Activated CD4-positive, alpha-beta T cell treated with anti-CD3 and anti-CD28 coated beads, Interleukin-2, amount 50 U/mL, for 4 hours (primary cell): ENCODE measurements around the gene FRAT2.
"Not testable (repeated sequence)": the region's sequence is repeated elsewhere in the genome, so short reads cannot be mapped to it uniquely, and the experiment has no call there.

Experiments used
- DNase-seq, 2 experiments: peaks; one replicate each; pipeline ENCODE4 v3.0.0-alpha.2; 2020

Gene FRAT2

DNA sequence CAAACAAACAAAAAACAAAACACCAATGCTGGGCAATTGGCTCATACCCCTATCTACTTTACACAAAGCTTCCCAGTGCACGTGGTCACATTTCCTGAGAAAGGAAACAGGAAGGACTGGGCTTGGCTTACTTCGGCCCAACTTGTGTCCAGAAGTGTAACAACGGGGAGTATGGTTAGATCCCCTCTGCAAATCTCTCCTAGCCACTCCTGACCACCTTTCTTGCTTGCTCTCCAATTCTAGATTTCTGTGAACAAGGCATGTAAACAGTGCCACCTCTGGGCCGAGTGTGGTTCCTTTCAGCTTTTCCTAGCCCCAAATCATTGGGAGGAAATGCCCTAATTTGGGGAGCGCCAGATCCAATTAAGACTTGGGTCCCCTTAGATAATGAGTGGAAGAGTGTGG, 21.0 kb upstream of the FRAT2 start:
- no peak for DNase-seq

DNA sequence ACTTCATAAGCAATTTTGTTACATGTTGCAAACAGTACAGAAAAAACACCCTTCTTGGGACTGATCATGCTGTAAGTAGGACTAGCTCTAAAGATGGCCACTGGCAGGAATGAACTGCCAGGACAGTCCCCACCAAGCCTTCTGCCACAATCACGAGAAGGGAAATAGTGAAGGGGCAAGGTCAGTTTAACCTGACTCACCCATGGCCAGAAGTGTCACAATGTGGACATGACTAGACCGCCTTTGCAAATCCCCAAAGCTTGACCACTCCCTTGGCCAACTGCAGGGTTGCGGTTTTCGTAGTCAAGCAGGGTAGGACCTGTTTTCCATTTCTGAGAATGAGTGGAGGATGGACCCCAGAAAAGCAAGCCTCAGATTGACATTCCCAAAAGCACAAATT, 19.4 kb upstream of the FRAT2 start:
- no peak for DNase-seq

DNA sequence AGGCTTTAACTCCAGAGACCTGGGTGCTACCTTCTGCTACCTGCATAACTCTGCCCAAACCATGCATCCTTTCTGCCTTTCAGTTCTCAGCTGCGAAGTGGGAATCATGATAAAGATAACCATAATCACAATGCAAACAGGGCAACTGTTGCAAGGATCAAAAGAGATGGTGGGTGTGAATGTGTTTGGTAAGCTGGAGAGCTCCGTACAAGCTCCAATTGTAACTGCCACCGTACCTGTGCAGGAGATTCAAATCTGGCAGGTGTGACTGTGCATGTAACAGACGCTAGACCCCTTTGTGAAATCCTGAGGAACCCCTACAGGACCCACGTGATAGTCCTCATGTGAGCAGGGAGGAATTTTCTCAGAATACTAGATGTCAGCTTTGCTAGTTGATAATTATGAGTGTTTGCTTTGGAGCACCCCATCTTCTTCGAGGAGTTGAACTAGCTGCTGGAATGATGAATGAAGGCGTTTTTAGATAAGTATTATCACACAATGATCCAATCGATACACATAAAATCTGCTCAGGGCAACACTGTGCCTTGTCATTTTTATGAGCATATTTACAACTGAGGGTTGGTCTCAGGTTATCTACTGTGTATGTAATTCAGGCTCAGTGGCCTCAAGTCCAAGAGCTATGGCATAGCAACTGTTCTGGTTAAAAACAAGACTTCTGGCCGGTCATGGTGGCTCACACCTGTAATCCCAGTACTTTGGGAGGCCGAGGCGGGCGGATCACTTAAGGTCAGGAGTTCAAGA, 15.4 kb upstream of the FRAT2 start:
- no peak for DNase-seq

DNA sequence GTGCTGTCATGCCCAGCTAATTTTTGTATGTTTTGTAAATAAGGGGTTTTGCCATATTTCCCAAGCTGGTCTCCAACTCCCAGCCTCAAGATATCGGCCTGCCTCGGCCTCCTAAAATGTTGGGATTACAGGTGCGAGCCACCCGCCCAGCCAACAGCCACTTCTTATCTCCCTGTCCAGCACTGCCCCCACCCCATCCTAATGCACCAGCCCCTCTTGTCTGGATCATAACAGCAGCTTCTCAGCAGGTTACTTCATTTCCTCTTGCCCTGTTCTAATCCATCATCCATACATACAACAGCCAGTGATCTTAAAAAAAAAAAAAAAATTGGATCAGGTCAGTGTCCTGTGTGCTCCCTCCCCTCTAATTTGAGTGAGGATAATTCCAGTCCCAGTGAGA, 12.8 kb upstream of the FRAT2 start:
- no peak for DNase-seq

DNA sequence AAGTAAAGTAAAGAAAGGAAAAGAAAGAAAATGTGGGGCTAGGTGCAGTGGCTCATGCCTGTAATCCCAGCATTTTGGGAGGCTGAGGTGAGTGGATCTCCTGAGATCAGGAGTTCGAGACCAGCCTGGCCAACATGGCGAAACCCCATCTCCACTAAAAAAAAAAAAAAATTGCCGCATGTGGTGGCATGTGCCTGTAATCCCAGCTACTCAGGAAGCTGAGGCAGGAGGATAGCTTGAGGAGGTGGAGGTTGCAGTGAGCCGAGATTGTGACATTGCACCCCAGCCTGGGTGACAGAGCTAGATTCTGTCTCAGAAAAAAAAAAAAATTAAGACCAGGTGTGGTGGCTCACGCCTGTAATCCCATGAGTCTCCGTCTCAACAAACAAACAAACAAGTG, 9.1 kb upstream of the FRAT2 start:
- DNase-seq: not testable (repeated sequence)

DNA sequence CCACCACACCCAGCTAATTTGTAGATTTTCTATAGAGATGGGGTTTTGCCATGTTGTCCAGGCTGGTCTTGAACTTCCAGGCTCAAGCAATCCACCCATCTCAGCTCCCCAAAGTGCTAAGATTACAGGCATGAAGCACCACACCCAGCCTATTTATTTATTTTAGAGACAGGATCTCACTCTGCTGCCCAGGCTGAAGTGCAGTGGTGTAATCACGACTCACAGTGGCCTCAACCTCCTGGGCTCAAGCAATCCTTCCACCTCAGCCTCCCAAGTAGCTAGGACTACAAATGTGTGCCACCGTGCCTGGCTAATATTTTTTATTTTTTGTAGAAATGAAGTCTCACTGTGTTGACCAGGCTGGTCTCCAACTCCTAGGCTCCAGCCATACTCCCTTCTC, 6.9 kb upstream of the FRAT2 start:
- no peak for DNase-seq

DNA sequence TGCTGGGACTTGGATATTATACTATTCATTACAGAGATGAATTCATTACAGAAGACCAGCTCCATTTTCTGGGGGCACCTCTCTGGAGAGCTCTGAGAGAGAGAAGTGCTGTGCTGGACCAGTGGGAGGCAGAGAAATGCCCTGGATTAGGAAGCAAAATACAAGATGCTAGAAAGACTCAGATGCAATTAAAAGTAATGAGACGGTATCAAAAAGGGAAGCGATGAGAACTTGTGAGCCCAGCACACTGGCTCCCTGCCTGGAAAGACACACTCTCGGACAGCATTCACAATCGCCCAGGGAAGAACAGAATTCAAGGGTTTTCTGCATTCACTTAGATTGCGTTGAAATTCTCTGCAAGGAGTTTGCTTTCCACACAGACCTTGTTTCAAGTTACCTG, 3.5 kb upstream of the FRAT2 start:
- no peak for DNase-seq

DNA sequence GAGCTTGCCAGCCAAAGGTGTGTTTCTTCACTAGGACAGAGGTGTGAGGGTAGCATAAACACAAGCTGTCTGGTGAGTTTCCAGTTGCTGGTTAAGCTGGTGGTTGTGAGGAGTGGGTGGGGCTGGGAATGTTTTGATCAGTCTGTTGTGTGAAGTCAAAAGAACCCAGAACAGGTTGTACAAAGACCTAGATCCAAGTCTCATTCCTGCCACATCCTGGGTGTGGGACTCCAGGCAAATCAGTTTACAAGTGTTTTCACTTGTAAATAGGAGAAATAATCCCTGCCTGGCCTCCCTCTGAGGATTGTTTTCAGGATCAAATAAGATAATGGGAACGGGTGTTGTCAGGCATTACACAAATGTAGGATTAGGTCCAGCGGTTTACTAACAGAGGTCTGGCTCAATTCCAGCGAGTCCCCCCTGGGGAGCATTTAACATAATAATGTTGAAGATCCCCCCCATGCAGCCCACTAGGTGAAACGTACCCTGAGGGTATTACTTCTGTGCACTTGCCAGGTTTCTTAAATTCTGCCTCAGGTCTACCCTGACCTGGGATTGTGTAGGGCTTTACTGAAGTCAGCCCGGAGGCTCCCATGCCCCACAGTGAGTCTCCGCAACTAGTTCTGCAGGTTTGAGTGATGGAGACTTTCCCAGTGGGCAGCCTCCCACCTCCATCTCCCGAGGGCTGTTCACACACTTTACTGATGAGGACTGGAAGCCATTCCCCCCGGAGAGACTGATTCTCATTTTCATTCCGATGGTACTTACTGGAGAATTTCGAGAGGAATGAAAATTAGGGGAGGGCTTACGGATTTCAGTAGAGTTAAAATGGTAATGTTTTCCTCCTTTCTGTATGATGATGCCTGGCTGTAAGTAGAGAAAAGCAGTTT, 2.7 kb upstream of the FRAT2 start:
- DNase-seq: no peak

DNA sequence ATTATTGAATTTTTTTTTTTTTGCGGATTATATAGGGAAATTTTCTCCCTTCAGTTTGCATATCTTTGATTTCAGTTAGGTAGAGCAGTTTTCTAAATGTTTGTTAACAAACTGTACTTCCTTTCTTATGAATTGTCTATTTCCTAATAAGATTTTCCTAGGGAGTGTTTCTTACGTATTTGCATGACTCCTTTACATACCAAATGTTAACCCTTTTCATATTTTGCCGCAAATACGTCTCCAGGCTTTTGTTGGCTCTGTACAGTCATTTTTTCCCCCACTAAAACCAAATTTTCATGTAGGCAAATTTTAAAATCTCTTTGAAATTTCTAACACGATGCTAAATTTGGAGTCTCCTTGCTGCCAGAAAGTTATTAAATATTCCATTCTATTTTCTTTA, 1.9 kb upstream of the FRAT2 start:
- no peak for DNase-seq

DNA sequence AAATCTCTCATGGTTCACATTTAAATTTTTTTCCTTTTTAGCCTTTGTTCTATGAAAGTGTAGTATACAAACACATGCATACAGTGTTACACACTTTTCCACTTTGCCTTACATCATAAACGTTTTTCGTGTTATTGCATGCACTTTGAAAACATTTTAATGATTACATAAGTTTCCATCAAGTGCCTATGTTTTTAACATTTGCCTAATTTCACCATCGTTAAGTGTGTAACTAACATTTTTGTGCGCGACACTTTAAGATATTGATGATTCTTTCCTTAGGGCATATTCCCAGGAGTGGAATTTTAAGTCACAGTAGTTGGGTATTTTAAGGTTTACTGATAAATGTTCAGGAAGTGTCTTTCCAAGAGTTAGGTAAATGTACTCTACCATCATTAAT, 1.5 kb upstream of the FRAT2 start:
- no peak for DNase-seq

DNA sequence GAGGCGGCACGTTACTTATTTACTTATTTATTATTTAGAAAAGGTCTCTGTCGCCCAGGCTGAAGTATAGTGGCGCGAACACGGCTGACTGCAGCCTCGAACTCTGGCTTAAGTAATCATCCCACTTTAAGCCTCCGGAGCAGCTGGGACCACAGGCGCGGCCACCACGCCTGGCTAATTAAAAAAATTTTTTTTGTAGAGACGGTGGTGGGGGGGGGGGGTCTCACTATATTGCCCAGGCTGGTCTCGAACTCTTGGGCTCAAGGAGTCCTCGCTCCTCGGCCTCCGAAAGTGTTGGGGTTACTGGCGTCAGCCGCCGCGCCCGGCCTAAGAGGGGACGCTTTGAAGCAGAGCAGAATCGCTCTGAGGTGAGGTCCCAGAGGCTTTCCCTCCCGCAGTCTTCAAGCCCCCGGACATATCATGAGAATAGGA, 675 bp upstream of the FRAT2 start:
- DNase-seq: no peak

DNA sequence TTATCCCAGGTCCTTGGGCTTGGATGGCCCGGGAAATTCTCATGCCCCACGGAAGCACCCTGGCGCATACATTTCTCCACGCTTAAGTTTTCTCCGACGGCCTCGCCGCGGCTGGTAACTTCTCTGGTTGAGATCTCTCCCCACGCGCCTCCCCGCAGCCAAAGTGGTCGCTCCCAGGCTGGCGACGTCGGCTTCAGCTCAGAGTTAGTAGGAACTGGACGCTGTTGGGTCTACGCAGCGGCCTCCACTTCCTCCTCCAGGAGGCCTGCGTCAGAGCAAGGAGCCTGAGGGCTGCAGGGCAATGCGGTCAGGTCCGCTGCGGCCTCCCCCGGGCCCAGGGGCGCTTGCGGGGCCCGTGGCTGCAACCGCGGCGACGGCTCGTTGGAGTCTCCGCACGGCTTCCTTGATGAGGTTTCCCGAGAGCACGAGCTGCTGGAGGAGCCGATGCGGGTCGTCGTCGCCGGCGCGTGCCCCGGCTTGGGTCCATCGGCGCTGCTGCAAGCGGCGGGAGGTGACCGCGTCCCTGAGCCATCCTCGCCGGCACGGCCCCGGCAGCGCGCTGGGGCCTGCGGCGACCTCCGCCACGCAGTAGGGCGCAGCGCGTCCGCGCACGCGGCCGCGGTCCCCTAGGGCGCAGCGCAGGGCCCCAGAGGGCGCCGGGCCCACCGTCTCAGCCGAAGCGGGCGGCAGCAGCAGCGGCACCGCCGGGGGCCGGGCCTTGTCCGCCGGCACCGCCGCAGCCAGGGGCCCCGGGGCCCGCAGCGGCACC, 744 bp downstream of the FRAT2 start:
- no peak for DNase-seq

DNA sequence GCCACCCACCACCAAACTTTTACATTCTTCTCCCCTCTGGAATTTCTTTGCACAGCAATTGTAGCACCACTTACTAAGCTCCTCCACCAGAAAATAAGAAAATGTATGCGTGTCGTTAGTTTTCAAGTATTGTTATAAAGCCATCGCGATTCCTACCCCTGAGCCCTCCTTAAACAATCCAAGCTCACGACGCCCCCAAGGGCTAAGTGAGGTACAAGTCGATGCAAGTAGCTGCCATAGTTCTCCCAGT, 1.3 kb downstream of the FRAT2 start:
- no peak for DNase-seq

DNA sequence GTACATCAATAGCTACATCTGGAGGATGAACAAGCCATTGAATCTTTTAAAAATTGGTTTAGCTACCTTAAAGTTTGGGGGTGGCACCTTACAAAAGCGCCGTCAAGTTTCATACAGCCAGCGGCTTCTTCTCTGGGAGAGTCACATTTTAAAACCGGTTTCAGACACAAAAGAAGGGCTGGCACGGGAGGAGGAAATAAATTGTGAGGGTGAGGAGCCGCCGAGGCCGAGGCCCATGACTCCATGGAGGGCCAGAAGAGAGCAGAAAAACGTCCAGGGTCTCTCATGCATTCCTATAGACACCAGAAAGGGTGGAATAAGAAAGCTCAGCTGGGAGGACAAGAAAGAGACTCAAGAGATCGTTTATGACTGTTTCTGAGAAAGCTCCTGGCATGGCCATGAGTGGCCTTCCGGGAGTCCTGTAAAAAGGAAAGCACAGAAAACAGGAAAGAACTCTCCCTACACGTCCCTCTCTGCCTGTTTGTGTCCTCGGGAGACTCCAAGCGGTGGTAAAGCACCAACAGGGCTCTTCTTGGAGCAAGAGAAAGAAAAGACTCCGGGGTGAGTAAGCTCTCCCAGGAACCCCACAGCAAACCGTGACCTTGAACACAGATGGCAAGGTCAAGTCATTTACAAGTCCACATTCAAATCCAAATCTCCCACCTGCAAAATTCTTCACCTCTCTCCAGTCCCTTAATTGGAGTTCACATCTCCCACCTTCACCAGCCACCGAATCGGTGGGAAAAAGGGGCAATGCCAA, 1.8 kb downstream of the FRAT2 start:
- DNase-seq: no peak

DNA sequence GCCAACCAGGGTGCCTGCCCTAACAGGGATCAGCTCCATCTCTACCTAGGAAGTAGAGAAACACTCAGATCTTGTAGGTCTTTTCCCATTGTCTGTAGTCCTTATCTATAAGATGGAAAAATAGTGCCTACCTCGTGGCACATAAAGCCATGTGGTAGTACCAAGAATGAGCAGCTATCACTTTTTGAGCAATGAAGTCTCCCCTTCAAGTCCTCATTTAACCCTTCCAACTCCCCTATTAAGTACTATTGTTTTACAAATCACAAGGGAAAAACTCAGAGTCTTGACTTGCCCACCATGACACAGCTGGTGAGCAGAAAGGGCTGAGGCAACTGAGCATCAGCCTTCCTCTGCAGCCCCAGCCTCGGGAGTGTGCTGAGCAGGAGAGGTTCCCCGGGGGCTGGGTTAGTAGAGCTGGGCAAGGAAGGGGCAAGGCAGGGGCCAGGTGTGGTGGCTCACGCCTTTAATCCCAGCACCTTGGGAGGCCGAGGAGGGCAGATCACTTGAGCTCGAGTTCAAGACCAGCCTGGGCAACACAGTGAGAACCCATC, 3.3 kb downstream of the FRAT2 start:
- DNase-seq: no peak

DNA sequence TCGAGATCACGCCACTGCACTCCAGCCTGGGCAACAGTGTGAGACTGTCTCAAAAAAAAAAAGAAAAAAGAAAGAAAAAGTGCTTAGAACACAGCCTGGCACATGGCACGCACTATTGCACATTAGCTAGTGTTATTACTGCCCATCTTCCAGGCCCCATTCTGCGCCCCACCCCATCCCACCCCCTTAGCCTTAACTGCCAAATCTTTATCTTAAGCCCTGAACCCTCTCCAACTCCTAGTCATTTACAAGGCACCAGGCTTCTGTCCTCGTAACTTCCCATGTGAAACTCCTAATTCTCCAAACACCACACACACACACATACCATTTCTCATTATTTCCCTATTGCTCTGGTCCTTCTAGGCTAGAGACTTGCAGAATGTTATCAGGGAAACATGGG, 4.8 kb downstream of the FRAT2 start:
- no peak for DNase-seq

DNA sequence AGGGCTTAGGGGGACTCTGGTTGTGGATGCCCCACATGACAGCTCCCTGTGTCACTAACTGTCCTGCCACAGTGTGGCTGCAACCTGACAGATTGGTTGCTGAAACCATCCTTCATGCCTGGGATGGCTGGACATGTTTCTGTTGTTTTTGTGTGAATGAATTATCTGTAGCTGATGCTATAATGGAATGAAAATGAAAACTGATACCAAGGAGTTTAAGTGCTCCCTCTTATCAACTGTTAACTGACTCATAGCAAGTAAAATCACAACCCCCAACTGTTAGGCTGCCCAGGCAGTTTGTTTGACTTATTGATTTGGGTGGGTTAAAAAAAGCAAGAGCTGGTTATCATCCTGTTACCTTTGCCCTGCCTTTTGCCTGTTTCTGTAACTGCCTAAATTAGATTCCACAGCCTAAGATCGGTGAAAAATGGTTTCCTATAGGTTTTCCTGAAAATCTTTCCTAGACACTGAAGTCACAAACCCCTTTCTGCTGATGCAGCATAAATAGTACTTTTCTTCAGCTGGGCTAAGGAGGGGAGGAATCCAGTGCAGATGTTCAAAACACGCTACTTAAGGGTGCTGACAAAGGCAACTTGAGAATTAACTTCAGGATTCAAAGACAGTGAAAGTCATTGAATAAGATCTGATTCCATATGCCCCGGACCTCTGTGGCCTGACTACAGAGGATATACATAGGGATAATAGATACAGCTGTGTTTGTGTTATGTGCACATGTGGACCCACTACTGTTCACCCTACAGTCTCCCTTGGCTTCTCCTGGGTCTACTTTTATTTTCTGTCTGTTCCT, 5.7 kb downstream of the FRAT2 start:
- DNase-seq: no peak

DNA sequence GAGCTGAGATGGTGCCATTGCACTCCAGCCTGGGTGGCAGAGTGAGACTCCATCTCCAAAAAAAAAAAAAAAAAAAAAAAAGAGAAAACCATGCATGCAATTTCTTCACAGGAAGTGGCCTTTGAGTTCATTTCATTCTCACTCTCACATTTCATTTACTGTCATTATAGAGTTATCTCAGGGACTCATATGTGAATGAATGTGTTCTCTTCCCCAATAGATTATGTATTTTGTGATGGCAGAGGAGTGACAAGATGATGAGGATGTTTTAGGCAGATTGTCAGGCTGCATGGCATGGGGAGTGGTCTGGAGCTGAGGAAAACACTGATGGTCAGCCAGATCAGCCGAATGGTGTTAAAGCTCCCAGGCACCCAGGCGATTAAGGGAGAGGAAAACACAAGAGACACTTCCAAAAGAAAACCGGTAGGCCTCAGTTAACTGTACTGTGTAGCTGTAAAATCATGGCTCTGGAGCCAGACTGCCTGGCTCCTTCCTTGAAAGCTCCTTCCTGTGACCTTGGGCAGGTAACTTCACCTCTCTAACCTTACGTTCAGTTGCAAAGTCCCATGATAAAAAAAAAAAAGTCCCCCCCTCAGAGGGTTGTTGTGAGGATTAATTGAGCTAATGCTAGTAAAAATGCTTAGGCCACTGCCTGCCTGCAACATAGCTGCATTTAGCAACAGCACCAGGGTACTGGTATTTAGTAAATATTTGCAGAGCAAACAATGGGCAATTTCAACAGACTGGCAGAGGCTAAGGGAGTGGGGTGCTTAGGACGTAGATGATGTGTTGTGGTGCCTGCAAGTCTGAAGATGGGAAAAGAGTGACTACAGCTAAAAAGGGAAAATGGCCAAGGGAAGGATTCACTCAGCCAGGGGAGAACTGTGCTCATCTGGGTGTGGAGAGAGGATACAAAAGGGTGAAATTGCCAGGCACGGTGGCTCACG, 6.9 kb downstream of the FRAT2 start:
- DNase-seq: no peak

DNA sequence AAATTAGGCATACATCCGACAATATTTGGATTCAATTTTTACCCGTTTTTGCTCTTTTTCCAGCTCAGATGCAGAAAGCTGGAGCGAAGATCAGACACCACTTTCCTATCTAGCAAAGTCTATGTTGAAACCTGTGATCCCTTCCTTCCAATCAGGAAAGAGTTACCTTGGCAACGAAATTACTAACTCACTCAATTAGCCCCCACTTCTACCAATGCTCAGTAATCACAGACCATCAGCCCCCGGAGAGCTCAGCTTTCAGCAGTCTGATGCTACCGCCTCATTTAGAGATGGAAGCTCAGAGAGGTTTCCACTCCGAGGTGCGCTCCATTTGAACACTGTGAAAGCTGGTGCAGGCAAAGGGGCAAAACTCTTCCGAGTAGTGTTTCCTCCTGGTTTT, 8.8 kb downstream of the FRAT2 start:
- DNase-seq: no peak

DNA sequence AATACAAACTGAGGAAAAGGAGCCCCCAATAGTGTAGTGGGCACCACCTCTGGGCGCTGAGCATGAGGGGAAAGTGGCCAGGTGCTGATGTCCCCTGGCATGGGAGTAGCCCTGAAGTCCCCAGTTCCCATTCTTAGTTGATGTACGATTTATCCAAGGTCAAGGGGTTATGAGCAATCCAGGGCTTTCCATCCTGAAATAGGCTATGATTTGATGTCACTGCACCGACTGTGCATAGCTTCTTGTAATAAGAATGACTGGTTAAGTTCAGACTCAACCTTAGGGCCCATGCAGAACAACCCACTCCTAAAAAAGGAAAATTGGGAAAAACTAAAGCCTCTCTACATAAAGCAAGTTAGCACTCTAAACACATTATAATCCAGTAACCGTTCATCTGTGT, 11.0 kb downstream of the FRAT2 start:
- no peak for DNase-seq

DNA sequence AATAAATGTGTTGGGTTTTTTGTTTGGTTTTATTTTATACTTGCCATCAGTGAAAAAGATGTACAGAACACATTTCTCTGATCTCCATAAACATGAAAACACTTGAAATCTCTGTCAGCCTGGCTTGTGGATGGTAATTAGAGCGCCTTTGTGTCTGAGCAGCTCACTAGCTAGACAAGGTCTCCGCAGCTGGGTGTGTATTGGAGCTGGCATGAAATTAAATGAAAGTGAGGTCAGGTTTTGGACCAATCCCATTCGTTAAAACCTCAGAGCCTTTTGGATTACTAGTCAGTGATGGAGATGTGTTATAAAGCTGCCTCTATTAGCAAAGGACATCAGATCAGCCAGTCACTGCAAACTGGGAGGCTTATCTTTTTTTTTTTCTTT, 12.7 kb downstream of the FRAT2 start:
- DNase-seq: no peak
